Suprapubic skin (tissue), 4 donors: Measurements from ENCODE around the gene RAPGEF2.

Source experiments
- POLR2A ChIP-seq, 2 donors: fragments of 450-650 bp; IDR thresholded peaks; one replicate each; pipeline ENCODE4 v1.6.1; 2017; ENCODE audit warnings: antibody characterized with exemption in 2 of 2, mild to moderate bottlenecking in 2 of 2, moderate library complexity in 2 of 2
- POLR2AphosphoS5 ChIP-seq, 3 donors: sonication (generic); formaldehyde crosslinking; IDR thresholded peaks; one replicate each; pipeline ENCODE4 v1.6.1; 2017; ENCODE audit warnings: antibody characterized with exemption in 3 of 3
- TF ChIP-seq, protein P1 (sequence below), 2 donors: fragments of 200-600 bp in 1 of 2; fragments of 450-650 bp in 1 of 2; sonication (generic) in 1 of 2; IDR thresholded peaks; one replicate each; pipeline ENCODE4 v1.5.1; 2016 to 2019; ENCODE audit warnings: antibody characterized with exemption in 2 of 2, mild to moderate bottlenecking in 1 of 2, moderate library complexity in 1 of 2

- TF ChIP-seq POLR2A (IDR thresholded peaks at IDR 0.05) (no peak), POLR2AphosphoS5 (IDR thresholded peaks at IDR 0.05) (no peak)
- TF ChIP-seq, protein P1, sequence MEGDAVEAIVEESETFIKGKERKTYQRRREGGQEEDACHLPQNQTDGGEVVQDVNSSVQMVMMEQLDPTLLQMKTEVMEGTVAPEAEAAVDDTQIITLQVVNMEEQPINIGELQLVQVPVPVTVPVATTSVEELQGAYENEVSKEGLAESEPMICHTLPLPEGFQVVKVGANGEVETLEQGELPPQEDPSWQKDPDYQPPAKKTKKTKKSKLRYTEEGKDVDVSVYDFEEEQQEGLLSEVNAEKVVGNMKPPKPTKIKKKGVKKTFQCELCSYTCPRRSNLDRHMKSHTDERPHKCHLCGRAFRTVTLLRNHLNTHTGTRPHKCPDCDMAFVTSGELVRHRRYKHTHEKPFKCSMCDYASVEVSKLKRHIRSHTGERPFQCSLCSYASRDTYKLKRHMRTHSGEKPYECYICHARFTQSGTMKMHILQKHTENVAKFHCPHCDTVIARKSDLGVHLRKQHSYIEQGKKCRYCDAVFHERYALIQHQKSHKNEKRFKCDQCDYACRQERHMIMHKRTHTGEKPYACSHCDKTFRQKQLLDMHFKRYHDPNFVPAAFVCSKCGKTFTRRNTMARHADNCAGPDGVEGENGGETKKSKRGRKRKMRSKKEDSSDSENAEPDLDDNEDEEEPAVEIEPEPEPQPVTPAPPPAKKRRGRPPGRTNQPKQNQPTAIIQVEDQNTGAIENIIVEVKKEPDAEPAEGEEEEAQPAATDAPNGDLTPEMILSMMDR (IDR thresholded peaks at IDR 0.05): no peak
These were observed 117.5 kb downstream of the RAPGEF2 start for GRCh38 chr4:159220353-159220752.
